ENCODE results near the gene MRPL51.

Gene MRPL51

DNA sequence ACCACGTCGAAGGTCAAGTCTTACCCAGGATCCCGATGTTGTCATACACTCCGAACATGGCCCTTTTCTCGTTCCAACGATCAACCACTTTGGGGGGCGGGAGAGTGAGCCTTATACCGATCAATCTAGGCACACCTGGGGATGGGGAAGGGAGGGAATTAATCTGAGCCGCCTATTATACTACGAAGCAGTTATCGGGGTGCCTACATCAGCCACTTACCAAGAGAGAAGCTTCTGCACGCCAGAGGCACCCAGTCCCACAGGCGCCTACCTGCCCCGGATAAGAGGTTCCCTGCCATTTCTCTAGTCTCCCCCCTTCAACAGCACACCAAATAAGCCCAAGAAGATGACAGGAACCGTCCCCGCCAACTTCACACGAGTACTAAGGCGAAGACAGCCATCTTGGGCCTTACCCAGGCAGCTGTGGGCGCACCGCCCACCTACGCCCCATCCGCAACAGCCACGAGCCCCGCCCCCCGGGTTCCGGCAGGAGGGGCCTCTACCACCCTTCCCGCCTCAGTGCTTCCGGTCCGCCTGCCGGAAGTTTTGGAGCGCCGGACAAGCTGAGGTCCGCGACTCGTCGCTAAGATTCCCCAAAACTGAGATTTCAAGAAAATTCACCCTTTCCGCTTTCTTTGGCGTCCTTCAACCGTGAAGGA lies at the start of gene MRPL51:
MRPL51 (minus strand) TSS at position 425 of the 659 bp plus-strand sequence; CDS start at position 299, 126 bp downstream.
- peak; percentile 96 for DNase-seq (ENCODE audit: low spot score)

DNA sequence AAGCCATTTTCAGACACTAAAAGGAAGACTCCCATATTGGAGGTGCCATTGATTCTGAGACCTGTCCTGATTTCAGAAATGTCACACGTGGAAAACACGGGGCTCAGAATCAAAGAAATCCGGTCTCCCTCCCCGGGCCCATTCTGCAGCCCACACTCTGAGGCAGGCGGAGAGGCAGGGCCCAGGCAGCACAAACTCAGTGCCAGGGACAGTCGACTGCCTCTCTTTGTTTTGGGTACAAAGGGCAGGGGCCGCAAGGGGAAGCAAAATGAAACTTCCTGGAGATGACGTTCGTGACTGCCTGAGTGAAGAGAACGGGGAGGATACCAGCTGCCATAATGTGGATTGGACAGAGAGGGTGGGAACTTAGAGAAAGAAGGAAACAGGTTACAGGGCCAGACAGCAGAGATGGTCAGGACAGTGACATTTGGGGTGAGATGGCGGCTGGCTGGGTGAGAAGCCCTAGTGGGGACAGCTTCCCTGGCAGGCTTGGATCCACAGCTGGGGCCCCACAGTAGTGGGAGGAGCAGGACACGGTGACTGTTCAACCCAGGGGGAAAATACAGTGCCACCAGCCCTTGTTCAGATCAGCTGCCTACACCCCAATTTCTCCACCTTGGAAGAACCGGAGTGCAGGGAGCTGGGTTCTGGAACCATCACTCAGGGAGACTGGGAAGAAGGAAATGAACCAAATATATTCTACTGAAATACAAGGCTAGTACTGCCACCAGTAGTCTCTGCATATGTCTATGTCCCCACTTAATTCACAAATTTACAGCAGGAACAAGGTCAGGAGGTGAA lies 49.3 kb upstream of the MRPL51 start:
- no peak for DNase-seq (ENCODE audit: low spot score)

DNA sequence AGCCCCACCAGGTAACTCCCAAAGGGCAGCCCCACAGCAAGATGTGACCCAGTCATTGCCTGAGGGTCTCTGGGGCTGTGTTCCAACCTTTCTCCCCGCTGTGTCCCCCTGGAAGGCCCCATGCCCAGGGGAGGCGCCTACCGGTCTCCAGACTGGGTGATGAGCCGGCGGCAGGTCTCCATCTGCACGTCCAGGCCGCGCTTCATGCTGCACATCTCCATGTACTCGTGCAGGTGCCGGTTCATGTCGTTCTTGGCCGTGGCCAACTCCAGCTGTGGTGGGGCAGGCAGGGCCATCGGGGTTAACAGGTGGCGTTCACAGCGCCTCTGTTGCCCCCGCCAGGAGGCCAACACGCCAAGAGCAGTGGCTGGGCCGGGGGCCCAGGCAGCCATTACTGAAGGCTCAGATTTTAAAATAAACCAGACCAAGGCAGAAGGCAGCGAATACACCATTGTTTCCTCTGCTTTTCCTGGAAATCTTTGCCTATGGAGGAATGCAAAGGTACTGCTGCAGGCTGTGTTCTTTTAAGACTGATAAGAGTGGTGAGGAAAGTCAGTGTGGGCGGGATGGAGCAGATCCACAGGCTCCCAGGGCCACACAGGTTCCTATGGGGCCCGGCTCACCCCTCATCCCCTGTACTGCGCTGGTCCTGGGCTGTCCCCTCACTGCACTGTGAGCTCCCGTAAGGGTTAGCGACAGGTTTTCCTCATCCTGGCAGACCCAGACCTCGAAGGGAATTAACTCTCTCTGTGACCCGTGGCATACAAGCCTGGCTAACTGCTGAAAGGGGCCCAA lies 48.5 kb upstream of the MRPL51 start:
- no peak for DNase-seq (ENCODE audit: low spot score)

DNA sequence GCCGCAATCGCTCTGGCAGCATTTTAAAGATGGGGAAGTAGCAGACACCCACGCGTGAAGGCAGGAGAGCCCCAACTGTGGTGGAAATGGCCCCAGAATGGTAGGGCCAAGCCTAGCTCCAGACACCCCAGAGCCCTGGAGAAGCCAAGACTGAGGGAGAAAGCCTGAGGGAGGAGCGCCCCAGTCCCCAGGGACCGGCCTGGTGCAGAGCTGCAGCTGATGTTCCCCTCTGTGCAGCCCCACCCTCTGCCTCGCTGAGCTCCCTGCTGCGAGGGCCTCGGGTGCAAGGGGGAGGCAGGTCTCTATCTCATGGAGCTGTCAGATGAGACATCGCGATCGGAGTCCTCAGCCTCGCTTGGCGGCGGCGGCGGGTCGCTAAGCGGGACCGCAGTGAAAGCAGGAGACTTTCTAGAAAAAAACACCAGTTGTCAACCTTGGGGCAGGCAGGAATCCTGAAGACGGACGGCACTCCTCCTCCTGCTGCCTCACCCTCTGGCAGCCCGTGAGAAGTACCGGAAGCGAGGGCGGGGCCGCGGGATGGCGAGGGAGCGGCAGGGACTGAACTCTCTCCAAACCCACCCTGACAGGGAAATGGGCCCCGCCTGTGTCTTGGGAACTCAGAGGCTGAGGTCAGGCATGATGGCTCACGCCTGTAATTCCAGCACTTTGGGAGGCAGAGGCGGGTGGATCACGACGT lies 47.3 kb upstream of the MRPL51 start:
- peak; percentile 94 for DNase-seq (ENCODE audit: low spot score)

DNA sequence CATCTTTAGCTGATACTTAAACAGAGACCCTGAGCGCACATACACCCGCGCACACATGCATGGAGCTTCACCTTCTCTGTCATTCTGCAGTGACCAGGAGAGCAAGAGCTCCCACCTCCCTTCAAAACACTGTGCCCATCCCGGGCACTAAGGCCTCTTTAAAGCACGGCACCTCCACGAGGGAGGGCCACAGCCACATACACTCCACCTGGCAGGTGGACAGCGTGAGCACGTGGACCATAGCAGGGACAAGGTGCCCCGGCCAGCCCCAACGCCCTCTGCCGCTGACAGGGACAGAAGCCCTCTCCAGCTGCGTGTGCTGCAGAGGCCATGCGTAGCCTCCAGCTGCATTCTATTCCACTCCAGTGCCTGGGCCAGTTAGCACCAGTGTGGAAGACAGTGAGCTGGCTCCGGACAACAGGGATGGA lies 46.7 kb upstream of the MRPL51 start:
- DNase-seq (ENCODE audit: low spot score), result no peak

DNA sequence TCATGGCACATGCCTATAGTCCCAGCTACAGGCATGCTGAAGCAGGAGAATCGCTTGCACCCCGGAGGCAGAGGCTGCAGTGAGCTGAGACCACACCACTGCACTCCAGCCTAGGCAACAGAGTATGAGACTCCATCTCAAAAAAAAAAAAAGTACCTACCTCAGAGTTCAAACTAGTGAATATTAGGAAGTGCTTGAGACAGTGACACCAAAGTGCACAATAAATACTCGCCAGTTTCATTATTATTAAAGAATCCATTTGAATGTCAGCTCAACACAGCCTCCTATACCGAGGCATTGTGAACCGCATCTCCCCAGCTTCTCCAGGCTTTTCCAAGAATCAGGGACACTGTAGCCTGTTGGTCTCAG lies 46.2 kb upstream of the MRPL51 start:
- DNase-seq (ENCODE audit: low spot score), result no peak

DNA sequence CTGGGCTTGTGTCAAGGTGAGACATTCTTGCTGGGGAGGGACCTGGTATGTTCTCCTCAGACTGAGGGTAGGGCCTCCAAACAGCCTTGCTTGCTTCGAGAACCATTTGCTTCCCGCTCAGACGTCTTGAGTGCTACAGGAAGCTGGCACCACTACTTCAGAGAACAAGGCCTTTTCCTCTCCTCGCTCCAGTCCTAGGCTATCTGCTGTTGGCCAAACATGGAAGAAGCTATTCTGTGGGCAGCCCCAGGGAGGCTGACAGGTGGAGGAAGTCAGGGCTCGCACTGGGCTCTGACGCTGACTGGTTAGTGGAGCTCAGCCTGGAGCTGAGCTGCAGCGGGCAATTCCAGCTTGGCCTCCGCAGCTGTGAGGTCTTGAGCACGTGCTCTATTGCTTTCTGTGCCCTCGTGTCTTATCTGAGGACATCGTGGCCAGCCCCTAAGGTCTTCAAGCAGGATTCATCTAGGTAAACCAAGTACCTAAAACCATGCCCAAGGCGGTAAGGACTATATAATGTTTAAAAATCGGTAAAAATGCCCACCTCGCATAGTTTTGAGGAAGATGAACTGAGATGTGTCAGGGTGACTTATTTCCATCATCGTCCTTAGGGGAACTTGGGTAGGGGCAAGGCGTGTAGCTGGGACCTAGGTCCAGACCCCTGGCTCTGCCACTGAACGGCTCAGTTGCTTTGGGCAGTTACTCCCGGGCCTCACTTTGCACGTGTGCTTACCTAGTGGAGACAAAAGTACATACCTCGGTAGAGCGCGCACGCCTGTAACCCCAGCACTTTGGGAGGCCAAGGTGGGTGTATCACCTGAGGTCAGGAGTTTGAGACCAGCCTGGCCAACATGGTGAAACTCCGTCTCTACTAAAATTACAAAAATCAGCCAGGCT lies 45.6 kb upstream of the MRPL51 start:
- DNase-seq (ENCODE audit: low spot score), result peak; percentile 18

DNA sequence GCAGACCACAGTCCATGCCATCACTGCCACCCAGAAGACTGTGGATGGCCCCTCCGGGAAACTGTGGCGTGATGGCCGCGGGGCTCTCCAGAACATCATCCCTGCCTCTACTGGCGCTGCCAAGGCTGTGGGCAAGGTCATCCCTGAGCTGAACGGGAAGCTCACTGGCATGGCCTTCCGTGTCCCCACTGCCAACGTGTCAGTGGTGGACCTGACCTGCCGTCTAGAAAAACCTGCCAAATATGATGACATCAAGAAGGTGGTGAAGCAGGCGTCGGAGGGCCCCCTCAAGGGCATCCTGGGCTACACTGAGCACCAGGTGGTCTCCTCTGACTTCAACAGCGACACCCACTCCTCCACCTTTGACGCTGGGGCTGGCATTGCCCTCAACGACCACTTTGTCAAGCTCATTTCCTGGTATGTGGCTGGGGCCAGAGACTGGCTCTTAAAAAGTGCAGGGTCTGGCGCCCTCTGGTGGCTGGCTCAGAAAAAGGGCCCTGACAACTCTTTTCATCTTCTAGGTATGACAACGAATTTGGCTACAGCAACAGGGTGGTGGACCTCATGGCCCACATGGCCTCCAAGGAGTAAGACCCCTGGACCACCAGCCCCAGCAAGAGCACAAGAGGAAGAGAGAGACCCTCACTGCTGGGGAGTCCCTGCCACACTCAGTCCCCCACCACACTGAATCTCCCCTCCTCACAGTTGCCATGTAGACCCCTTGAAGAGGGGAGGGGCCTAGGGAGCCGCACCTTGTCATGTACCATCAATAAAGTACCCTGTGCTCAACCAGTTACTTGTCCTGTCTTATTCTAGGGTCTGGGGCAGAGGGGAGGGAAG lies 44.7 kb upstream of the MRPL51 start:
- peak; percentile 54 for DNase-seq (ENCODE audit: low spot score)

DNA sequence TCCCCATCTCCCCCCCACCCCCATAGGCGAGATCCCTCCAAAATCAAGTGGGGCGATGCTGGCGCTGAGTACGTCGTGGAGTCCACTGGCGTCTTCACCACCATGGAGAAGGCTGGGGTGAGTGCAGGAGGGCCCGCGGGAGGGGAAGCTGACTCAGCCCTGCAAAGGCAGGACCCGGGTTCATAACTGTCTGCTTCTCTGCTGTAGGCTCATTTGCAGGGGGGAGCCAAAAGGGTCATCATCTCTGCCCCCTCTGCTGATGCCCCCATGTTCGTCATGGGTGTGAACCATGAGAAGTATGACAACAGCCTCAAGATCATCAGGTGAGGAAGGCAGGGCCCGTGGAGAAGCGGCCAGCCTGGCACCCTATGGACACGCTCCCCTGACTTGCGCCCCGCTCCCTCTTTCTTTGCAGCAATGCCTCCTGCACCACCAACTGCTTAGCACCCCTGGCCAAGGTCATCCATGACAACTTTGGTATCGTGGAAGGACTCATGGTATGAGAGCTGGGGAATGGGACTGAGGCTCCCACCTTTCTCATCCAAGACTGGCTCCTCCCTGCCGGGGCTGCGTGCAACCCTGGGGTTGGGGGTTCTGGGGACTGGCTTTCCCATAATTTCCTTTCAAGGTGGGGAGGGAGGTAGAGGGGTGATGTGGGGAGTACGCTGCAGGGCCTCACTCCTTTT lies 44.0 kb upstream of the MRPL51 start:
- no peak for DNase-seq (ENCODE audit: low spot score)

DNA sequence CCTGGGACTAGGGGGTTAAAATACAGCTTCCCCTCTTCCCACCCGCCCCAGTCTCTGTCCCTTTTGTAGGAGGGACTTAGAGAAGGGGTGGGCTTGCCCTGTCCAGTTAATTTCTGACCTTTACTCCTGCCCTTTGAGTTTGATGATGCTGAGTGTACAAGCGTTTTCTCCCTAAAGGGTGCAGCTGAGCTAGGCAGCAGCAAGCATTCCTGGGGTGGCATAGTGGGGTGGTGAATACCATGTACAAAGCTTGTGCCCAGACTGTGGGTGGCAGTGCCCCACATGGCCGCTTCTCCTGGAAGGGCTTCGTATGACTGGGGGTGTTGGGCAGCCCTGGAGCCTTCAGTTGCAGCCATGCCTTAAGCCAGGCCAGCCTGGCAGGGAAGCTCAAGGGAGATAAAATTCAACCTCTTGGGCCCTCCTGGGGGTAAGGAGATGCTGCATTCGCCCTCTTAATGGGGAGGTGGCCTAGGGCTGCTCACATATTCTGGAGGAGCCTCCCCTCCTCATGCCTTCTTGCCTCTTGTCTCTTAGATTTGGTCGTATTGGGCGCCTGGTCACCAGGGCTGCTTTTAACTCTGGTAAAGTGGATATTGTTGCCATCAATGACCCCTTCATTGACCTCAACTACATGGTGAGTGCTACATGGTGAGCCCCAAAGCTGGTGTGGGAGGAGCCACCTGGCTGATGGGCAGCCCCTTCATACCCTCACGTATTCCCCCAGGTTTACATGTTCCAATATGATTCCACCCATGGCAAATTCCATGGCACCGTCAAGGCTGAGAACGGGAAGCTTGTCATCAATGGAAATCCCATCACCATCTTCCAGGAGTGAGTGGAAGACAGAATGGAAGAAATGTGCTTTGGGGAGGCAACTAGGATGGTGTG lies 43.1 kb upstream of the MRPL51 start:
- DNase-seq (ENCODE audit: low spot score), result no peak

DNA sequence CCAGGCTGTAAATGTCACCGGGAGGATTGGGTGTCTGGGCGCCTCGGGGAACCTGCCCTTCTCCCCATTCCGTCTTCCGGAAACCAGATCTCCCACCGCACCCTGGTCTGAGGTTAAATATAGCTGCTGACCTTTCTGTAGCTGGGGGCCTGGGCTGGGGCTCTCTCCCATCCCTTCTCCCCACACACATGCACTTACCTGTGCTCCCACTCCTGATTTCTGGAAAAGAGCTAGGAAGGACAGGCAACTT lies 42.6 kb upstream of the MRPL51 start:
- DNase-seq (ENCODE audit: low spot score), result no peak

DNA sequence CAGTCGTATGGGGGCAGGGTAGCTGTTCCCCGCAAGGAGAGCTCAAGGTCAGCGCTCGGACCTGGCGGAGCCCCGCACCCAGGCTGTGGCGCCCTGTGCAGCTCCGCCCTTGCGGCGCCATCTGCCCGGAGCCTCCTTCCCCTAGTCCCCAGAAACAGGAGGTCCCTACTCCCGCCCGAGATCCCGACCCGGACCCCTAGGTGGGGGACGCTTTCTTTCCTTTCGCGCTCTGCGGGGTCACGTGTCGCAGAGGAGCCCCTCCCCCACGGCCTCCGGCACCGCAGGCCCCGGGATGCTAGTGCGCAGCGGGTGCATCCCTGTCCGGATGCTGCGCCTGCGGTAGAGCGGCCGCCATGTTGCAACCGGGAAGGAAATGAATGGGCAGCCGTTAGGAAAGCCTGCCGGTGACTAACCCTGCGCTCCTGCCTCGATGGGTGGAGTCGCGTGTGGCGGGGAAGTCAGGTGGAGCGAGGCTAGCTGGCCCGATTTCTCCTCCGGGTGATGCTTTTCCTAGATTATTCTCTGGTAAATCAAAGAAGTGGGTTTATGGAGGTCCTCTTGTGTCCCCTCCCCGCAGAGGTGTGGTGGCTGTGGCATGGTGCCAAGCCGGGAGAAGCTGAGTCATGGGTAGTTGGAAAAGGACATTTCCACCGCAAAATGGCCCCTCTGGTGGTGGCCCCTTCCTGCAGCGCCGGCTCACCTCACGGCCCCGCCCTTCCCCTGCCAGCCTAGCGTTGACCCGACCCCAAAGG lies 42.1 kb upstream of the MRPL51 start:
- DNase-seq (ENCODE audit: low spot score), result peak; percentile 81

DNA sequence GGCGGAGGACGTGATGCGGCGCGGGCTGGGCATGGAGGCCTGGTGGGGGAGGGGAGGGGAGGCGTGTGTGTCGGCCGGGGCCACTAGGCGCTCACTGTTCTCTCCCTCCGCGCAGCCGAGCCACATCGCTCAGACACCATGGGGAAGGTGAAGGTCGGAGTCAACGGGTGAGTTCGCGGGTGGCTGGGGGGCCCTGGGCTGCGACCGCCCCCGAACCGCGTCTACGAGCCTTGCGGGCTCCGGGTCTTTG lies 41.6 kb upstream of the MRPL51 start:
- no peak for DNase-seq (ENCODE audit: low spot score)

DNA sequence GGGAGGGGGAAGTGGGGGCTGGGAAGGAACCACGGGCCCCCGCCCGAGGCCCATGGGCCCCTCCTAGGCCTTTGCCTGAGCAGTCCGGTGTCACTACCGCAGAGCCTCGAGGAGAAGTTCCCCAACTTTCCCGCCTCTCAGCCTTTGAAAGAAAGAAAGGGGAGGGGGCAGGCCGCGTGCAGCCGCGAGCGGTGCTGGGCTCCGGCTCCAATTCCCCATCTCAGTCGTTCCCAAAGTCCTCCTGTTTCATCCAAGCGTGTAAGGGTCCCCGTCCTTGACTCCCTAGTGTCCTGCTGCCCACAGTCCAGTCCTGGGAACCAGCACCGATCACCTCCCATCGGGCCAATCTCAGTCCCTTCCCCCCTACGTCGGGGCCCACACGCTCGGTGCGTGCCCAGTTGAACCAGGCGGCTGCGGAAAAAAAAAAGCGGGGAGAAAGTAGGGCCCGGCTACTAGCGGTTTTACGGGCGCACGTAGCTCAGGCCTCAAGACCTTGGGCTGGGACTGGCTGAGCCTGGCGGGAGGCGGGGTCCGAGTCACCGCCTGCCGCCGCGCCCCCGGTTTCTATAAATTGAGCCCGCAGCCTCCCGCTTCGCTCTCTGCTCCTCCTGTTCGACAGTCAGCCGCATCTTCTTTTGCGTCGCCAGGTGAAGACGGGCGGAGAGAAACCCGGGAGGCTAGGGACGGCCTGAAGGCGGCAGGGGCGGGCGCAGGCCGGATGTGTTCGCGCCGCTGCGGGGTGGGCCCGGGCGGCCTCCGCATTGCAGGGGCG lies 41.0 kb upstream of the MRPL51 start, which contains the start of gene GAPDH:
GAPDH (plus strand) TSS at position 595 of the 772 bp plus-strand sequence. CDS start 316 bp downstream, outside the sequence.
- DNase-seq (ENCODE audit: low spot score), result peak; percentile 96

DNA sequence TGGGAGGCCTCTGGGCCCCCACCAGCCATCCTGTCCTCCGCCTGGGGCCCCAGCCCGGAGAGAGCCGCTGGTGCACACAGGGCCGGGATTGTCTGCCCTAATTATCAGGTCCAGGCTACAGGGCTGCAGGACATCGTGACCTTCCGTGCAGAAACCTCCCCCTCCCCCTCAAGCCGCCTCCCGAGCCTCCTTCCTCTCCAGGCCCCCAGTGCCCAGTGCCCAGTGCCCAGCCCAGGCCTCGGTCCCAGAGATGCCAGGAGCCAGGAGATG lies 40.5 kb upstream of the MRPL51 start:
- no peak for DNase-seq (ENCODE audit: low spot score)

DNA sequence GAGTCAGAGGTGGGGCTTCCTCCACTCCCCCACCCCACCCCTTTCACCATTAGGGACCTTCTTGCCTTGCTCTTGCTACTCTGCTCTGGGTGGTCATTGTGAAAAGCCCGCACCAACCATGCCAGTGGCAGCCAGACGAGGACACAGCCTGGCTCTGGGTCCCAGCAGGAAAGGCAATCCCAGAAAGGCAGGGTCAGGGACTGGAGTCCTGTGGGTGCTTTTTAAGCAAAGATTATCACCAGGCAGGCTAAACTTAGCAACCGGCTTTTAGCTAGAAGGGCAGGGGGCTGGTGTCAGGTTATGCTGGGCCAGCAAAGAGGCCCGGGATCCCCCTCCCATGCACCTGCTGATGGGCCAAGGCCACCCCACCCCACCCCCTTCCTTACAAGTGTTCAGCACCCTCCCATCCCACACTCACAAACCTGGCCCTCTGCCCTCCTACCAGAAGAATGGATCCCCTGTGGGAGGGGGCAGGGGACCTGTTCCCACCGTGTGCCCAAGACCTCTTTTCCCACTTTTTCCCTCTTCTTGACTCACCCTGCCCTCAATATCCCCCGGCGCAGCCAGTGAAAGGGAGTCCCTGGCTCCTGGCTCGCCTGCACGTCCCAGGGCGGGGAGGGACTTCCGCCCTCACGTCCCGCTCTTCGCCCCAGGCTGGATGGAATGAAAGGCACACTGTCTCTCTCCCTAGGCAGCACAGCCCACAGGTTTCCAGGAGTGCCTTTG lies 40.0 kb upstream of the MRPL51 start:
- peak; percentile 80 for DNase-seq (ENCODE audit: low spot score)

Data from GM03348 (cell line).